ENCODE data around the gene NUDT16L1. TPM values are rescaled to one million over a fixed set of nuclear protein-coding genes. Genes with fewer than 3 reads are reported as not detected.
A peak's percentile ranks its signal among the peaks of the same experiment; 100 is the strongest.
"Not testable (repeated sequence)": the region's sequence is repeated elsewhere in the genome, so short reads cannot be mapped to it uniquely, and the experiment has no call there.

The NUDT16L1 gene
- total RNA-seq, 3 donors from 2014 or later = 22.4 to 38.0 (median 32.3) TPM

DNA sequence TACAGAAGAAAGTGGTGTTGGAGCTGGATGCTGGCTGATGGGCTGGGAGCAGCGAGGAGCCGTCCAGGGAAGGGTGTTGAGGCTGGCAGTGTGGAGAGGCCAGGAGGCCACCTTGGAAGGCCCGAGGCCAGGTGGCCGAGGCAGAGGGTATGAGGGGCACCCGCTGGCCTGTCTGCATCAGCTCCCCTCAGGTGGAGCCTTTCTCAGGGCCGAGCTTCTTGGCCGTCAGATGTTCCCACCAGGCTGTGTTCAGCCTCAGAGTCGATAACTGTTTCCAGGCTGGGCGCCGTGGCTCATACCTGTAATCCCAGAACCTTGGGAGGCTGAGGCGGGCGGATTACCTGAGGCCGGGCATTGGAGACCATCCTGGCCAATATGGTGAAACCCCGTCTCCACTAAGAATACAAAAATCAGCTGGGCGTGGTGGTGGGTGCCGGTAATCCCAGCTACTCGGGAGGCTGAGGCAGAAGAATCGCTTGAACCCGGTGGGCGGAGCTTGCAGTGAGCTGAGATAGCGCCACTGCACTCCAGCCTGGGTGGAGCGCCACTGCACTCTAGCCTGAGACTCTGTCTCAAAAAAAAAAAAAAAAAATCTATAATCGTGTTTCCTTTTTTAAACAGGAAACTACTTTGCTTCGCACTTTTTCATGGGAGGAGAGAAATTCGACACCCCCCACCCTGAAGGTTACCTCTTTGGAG, 43.5 kb upstream of the NUDT16L1 start:
- TF ChIP-seq POLR2A (IDR thresholded peaks at IDR 0.05) (no peak), POLR2AphosphoS5 (IDR thresholded peaks at IDR 0.05) (no peak)
- TF ChIP-seq, protein P1, sequence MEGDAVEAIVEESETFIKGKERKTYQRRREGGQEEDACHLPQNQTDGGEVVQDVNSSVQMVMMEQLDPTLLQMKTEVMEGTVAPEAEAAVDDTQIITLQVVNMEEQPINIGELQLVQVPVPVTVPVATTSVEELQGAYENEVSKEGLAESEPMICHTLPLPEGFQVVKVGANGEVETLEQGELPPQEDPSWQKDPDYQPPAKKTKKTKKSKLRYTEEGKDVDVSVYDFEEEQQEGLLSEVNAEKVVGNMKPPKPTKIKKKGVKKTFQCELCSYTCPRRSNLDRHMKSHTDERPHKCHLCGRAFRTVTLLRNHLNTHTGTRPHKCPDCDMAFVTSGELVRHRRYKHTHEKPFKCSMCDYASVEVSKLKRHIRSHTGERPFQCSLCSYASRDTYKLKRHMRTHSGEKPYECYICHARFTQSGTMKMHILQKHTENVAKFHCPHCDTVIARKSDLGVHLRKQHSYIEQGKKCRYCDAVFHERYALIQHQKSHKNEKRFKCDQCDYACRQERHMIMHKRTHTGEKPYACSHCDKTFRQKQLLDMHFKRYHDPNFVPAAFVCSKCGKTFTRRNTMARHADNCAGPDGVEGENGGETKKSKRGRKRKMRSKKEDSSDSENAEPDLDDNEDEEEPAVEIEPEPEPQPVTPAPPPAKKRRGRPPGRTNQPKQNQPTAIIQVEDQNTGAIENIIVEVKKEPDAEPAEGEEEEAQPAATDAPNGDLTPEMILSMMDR (IDR thresholded peaks at IDR 0.05) = no peak
- no peak overlapping the region for H3K4me3 ChIP-seq
- H3K9me3 ChIP-seq = no peaks in the 10 kb centered on the region
- H3K27me3 ChIP-seq = no peaks in the 10 kb centered on the region
- intact Hi-C loops (cut with DNase I; ENCODE audit: low total_unique reads) = no loop called here
- no peak overlapping the region for H3K27ac ChIP-seq
- H3K36me3 ChIP-seq = no peaks in the 10 kb centered on the region
- no peaks in the 10 kb centered on the region for H3K4me1 ChIP-seq
- DNase-seq (ENCODE audit: low spot score in 2 of 2) = no peak

DNA sequence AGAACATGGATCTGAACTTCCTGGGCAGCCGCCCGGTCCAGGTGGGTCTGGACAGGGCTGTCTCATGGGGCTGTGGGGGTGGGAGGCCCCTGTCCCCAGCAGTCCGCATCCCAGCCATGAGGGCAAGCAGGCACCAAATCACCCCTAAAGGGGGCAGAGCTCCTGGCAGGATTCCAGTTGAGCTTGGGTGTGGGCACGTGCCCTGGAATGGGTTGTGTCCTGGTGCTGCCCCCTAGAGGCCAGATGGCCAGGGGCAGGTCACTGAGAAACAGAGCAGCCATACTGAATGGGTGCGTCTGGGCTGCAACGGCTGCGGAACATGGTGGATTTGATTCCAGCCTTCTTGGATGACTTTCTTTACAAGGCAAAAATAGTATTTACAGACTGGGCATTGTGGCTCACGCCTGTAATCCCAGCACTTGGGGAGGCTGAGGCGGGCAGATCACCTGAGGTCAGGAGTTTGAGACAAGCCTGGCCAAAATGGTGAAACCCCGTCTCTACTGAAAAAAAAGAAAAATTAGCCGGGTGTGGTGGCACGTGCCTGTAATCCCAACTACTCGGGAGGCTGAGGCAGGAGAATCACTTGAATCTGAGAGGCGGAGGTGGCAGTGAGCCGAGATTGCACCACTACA, 42.8 kb upstream of the NUDT16L1 start:
- DNase-seq (ENCODE audit: low spot score in 2 of 2); H3K36me3 ChIP-seq; intact Hi-C loops (cut with DNase I; ENCODE audit: low total_unique reads); H3K4me3 ChIP-seq; H3K9me3 ChIP-seq; H3K4me1 ChIP-seq; H3K27ac ChIP-seq; H3K27me3 ChIP-seq: not testable (repeated sequence)
- TF ChIP-seq, protein P1 (IDR thresholded peaks at IDR 0.05) = peak in 2 of 3 donors; percentile 34 to 36

DNA sequence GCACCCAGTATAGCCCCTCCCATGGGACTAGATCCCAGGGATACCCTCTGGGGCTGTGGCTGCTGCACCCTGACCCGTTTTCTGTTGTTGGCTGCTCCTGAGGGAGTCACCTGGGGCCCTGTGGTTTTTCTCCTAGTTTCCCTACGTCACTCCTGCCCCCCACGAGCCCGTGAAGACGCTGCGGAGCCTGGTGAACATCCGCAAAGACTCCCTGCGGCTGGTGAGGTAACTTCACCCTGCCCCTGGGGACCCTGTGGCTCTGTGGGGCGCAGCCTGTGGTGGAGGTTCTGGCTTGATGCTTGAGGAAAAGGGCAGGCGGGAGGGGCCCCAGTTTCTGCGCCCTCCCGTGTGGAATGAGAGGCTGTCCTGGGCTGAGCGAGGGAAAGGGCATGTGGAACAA, 41.5 kb upstream of the NUDT16L1 start:
- Histone ChIP-seq H3K9me3 (no peaks in the 10 kb centered on the region), H3K4me3 (no peak overlapping the region), H3K4me1 (no peaks in the 10 kb centered on the region), H3K36me3 (no peaks in the 10 kb centered on the region), H3K27me3 (no peaks in the 10 kb centered on the region), H3K27ac (no peak overlapping the region)
- TF ChIP-seq, protein P1 (IDR thresholded peaks at IDR 0.05) = no peak
- no peak for TF ChIP-seq POLR2A (IDR thresholded peaks at IDR 0.05)
- TF ChIP-seq POLR2AphosphoS5 (IDR thresholded peaks at IDR 0.05) = no peak
- intact Hi-C loops (cut with DNase I; ENCODE audit: low total_unique reads) = no loop called here
- DNase-seq (ENCODE audit: low spot score in 2 of 2) = no peak

DNA sequence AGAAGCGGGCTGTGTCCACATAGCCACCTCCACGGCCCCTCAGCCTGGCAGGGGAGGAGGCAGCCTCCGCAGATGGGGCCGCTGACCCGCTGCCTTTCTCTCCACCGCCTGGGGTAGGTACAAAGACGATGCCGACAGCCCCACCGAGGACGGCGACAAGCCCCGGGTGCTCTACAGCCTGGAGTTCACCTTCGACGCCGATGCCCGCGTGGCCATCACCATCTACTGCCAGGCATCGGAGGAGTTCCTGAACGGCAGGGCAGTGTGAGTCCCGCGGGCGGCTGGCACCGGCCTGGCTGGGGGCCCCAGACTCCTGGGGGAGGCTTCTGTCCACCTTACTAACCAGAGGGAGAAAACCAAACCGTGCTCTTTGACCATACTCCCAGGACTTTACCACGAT, 40.8 kb upstream of the NUDT16L1 start:
- Histone ChIP-seq H3K4me1 (no peaks in the 10 kb centered on the region), H3K9me3 (no peaks in the 10 kb centered on the region), H3K4me3 (no peak overlapping the region), H3K27ac (no peak overlapping the region), H3K27me3 (no peaks in the 10 kb centered on the region), H3K36me3 (no peaks in the 10 kb centered on the region)
- intact Hi-C loops (cut with DNase I; ENCODE audit: low total_unique reads) = no loop called here
- TF ChIP-seq POLR2AphosphoS5 (IDR thresholded peaks at IDR 0.05) (no peak), POLR2A (IDR thresholded peaks at IDR 0.05) (no peak)
- TF ChIP-seq, protein P1 (IDR thresholded peaks at IDR 0.05) = no peak
- no peak for DNase-seq (ENCODE audit: low spot score in 2 of 2)

Measured in breast epithelium (tissue), 4 donors.